IMR-90 (cell line): ENCODE data around the gene RAB3GAP2. TPM values are rescaled to one million over a fixed set of nuclear protein-coding genes. Genes with fewer than 3 reads are reported as not detected.

ENCODE experiments used
- ATAC-seq: fragments of 200-7000 bp; cut with Tn5 transposase; 2 replicates; pipeline ENCODE4 v1.9.1; 2020; ENCODE audit warnings: low read depth, mild to moderate bottlenecking, moderate library complexity
- BruUV-seq: library from RNA; stranded (reverse); fragments of 400-500 nt; replicated peaks from 2 replicates; lab custom pipeline; 2021; lab: Mats Ljungman, UMichigan
- CTCF ChIA-PET: fragments of 300-600 bp; formaldehyde crosslinking; extraction: SDS; loops from one replicate; lab custom pipeline; 2021; ENCODE audit warnings: antibody characterized with exemption; lab: Yijun Ruan, JAX
- POLR2A ChIA-PET: fragments of 300-600 bp; sonication (Branson Sonifier 250); formaldehyde crosslinking; loops from one replicate; lab custom pipeline; 2022; ENCODE audit warnings: antibody characterized with exemption; ENCODE audit not compliant: unreplicated experiment; lab: Charles Lee
- DNase-seq: peaks from one replicate; pipeline ENCODE4 v3.0.0; 2013
- H2AFZ ChIP-seq: replicated peaks from 2 replicates; pipeline ENCODE3; 2013; ENCODE audit warnings: low read length, mild to moderate bottlenecking; ENCODE audit not compliant: poor library complexity
- H2AK5ac ChIP-seq: 2 replicates; pipeline ENCODE4 v1.6.1; 2013; ENCODE audit warnings: low read depth, low read length, inconsistent platforms
- H2AK9ac ChIP-seq: replicated peaks from 2 replicates; pipeline ENCODE3; 2013; ENCODE audit warnings: mild to moderate bottlenecking, low read depth, low read length, moderate library complexity; ENCODE audit not compliant: poor library complexity
- H2BK120ac ChIP-seq: 2 replicates; pipeline ENCODE4 v1.6.1; 2013; ENCODE audit warnings: low read depth, low read length, inconsistent platforms
- H2BK15ac ChIP-seq: 3 replicates; pipeline ENCODE4 v1.6.1; 2013; ENCODE audit warnings: low read depth, low read length, inconsistent platforms
- H2BK20ac ChIP-seq: 2 replicates; pipeline ENCODE4 v1.6.1; 2013; ENCODE audit warnings: low read depth, mild to moderate bottlenecking, inconsistent platforms, low read length, moderate library complexity
- H2BK5ac ChIP-seq: 2 replicates; pipeline ENCODE4 v1.6.1; 2013; ENCODE audit warnings: mild to moderate bottlenecking, low read depth, low read length, inconsistent platforms; ENCODE audit not compliant: poor library complexity, severe bottlenecking
- H3K14ac ChIP-seq: replicated peaks from 2 replicates; pipeline ENCODE4 v1.6.1; 2013; ENCODE audit warnings: low read depth, low read length, inconsistent platforms
- H3K18ac ChIP-seq: 2 replicates; pipeline ENCODE4 v1.6.1; 2013; ENCODE audit warnings: low read depth, low read length, control low read depth
- H3K23ac ChIP-seq: 2 replicates; pipeline ENCODE4 v1.6.1; 2013; ENCODE audit warnings: low read depth, low read length, inconsistent platforms
- H3K27ac ChIP-seq: 2 replicates; pipeline ENCODE4 v1.5.1; 2013; ENCODE audit warnings: mild to moderate bottlenecking, control low read depth, low read length; ENCODE audit not compliant: insufficient read depth
- H3K27me3 ChIP-seq: 2 replicates; pipeline ENCODE4 v1.6.1; 2013; ENCODE audit warnings: low read length; ENCODE audit not compliant: control insufficient read depth, insufficient read depth
- H3K36me3 ChIP-seq: 2 replicates; pipeline ENCODE4 v1.6.1; 2013; ENCODE audit warnings: low read length, mixed read lengths; ENCODE audit not compliant: control insufficient read depth, insufficient read depth
- H3K4ac ChIP-seq: 2 replicates; pipeline ENCODE4 v1.6.1; 2013; ENCODE audit warnings: low read depth, low read length, inconsistent platforms
- H3K4me1 ChIP-seq: 2 replicates; pipeline ENCODE4 v1.6.1; 2013; ENCODE audit warnings: low read length, mixed read lengths; ENCODE audit not compliant: control insufficient read depth, insufficient read depth
- H3K4me2 ChIP-seq: 2 replicates; pipeline ENCODE4 v1.6.1; 2013; ENCODE audit warnings: low read depth, mild to moderate bottlenecking, control low read depth, low read length, moderate library complexity
- H3K4me3 ChIP-seq: 2 replicates; pipeline ENCODE4 v1.5.1; 2013; ENCODE audit warnings: low read depth, mild to moderate bottlenecking, control low read depth, low read length, moderate library complexity; ENCODE audit not compliant: insufficient read depth
- H3K56ac ChIP-seq: 2 replicates; pipeline ENCODE4 v1.6.1; 2013; ENCODE audit warnings: low read length, inconsistent platforms; ENCODE audit not compliant: insufficient read depth; ENCODE audit errors: extremely low read depth
- H3K79me1 ChIP-seq, 2 experiments: 2 replicates each; pipeline ENCODE4 v1.6.1; 2013; ENCODE audit warnings: low read length in 2 of 2, inconsistent platforms in 1 of 2, low read depth in 1 of 2
- H3K9ac ChIP-seq: 2 replicates; pipeline ENCODE4 v1.6.1; 2013; ENCODE audit warnings: low read depth, low read length, control low read depth
- H3K9me1 ChIP-seq: 2 replicates; pipeline ENCODE4 v1.6.1; 2013; ENCODE audit warnings: low read length, inconsistent platforms; ENCODE audit not compliant: insufficient read depth
- H3K9me3 ChIP-seq: 2 replicates; pipeline ENCODE4 v1.6.1; 2013; ENCODE audit warnings: low read length; ENCODE audit not compliant: control insufficient read depth, insufficient read depth
- H4K20me1 ChIP-seq: 2 replicates; pipeline ENCODE4 v1.6.1; 2013; ENCODE audit warnings: low read length, inconsistent platforms; ENCODE audit not compliant: insufficient read depth
- H4K5ac ChIP-seq: 2 replicates; pipeline ENCODE4 v1.6.1; 2013; ENCODE audit warnings: mild to moderate bottlenecking, low read depth, low read length, control low read depth
- H4K8ac ChIP-seq, 2 experiments: 2 replicates each; pipeline ENCODE4 v1.6.1; 2013; ENCODE audit warnings: low read depth in 2 of 2, low read length in 2 of 2, control low read depth in 1 of 2, inconsistent platforms in 1 of 2
- H4K91ac ChIP-seq: 2 replicates; pipeline ENCODE4 v1.6.1; 2013; ENCODE audit warnings: low read depth, low read length, inconsistent platforms; ENCODE audit not compliant: insufficient read depth
- BHLHE40 ChIP-seq: fragments of 150-350 bp; IDR thresholded peaks from 2 replicates; pipeline ENCODE4 v1.6.1; 2016; ENCODE audit warnings: mild to moderate bottlenecking, low read depth, low read length
- CEBPB ChIP-seq: IDR thresholded peaks from 2 replicates; pipeline ENCODE4 v1.6.1; 2012; ENCODE audit warnings: low read depth, low read length, improper control_type of control experiment
- FOS ChIP-seq: fragments of 150-350 bp; IDR thresholded peaks from 2 replicates; pipeline ENCODE4 v1.6.1; 2016; ENCODE audit warnings: low read depth, low read length
- MAFK ChIP-seq: IDR thresholded peaks from 2 replicates; pipeline ENCODE4 v1.6.1; 2012; ENCODE audit warnings: low read depth, low read length, improper control_type of control experiment
- MAZ ChIP-seq: IDR thresholded peaks from 2 replicates; pipeline ENCODE4 v1.6.1; 2012; ENCODE audit warnings: low read depth, mild to moderate bottlenecking, low read length, improper control_type of control experiment, moderate library complexity, borderline replicate concordance
- MXI1 ChIP-seq: IDR thresholded peaks from 2 replicates; pipeline ENCODE4 v1.6.1; 2012; ENCODE audit warnings: low read depth, mild to moderate bottlenecking, low read length, moderate library complexity, borderline replicate concordance
- NFE2L2 ChIP-seq: fragments of 150-350 bp; IDR thresholded peaks from 2 replicates; pipeline ENCODE4 v1.6.1; 2016; ENCODE audit warnings: low read depth, mild to moderate bottlenecking, low read length
- POLR2A ChIP-seq: IDR thresholded peaks from 2 replicates; pipeline ENCODE4 v1.6.1; 2012; ENCODE audit warnings: mild to moderate bottlenecking, low read depth, low read length
- RAD21 ChIP-seq: IDR thresholded peaks from 2 replicates; pipeline ENCODE4 v1.6.1; 2012; ENCODE audit warnings: low read length, improper control_type of control experiment
- RCOR1 ChIP-seq: IDR thresholded peaks from 2 replicates; pipeline ENCODE4 v1.6.1; 2012; ENCODE audit warnings: mild to moderate bottlenecking, low read length, improper control_type of control experiment; ENCODE audit not compliant: insufficient replicate concordance
- RFX5 ChIP-seq: IDR thresholded peaks from 2 replicates; pipeline ENCODE4 v1.8.0; 2012; ENCODE audit warnings: low read depth, mild to moderate bottlenecking, low read length, moderate library complexity
- SMC3 ChIP-seq: fragments of 150-350 bp; IDR thresholded peaks from 2 replicates; pipeline ENCODE4 v1.6.1; 2016; ENCODE audit warnings: low read depth, mild to moderate bottlenecking, antibody characterized with exemption, low read length, moderate library complexity
- WGBS, 2 experiments: methylation state at CpG; one replicate each; pipeline versions ENCODE4 v1.1.5 to v1.1.7; 2013; ENCODE audit warnings: missing lambda C conversion rate in 2 of 2; ENCODE audit not compliant: insufficient read length in 1 of 2; ENCODE audit errors: extremely low coverage in 2 of 2; 5-methylcytosine and 5-hydroxymethylcytosine counted together
- dilution Hi-C: fragments of 300-500 bp; cut with HindIII; formaldehyde crosslinking; loops from one replicate; pipeline ENCODE4 v1.14.3; 2018; ENCODE audit warnings: low sequenced_read_pairs; ENCODE audit not compliant: unreplicated experiment
- in situ Hi-C: fragments of 300-500 bp; cut with MboI; formaldehyde crosslinking; loops from 3 replicates; pipeline ENCODE4 v1.14.3; 2019; ENCODE audit warnings: low sequenced_read_pairs, inconsistent platforms, mixed read lengths
- intact Hi-C: fragments of 100-400 bp; cut with micrococcal nuclease; formaldehyde crosslinking; loops from 2 replicates; pipeline ENCODE4 v1.10.0; 2022
- polyA plus RNA-seq, 3 experiments: library from polyadenylated mRNA; depleted of rRNA; stranded (reverse); fragments of >200 nt; gene quantifications; 2 replicates each; pipeline ENCODE4 v1.2.3, GENCODE V29; 2012; ENCODE audit warnings: low replicate concordance in 1 of 3
- total RNA-seq: library from RNA; depleted of rRNA; stranded (reverse); fragments of >200 nt; gene quantifications from 2 replicates; pipeline ENCODE4 v1.2.3, GENCODE V29; 2012
- TF ChIP-seq, protein P1 (sequence below): conservative IDR thresholded peaks from 2 replicates; pipeline ENCODE4 v1.5.1; 2012; ENCODE audit warnings: mild to moderate bottlenecking, low read depth, low read length, improper control_type of control experiment
- TF ChIP-seq, protein P2 (sequence below): fragments of 150-350 bp; IDR thresholded peaks from 2 replicates; pipeline ENCODE4 v1.6.1; 2016; ENCODE audit warnings: low read depth, mild to moderate bottlenecking, low read length, moderate library complexity, borderline replicate concordance
- TF ChIP-seq, protein P3 (sequence below): fragments of 150-350 bp; IDR thresholded peaks from 2 replicates; pipeline ENCODE4 v1.6.1; 2017; ENCODE audit warnings: mild to moderate bottlenecking, antibody characterized with exemption, low read length, low read depth

The RAB3GAP2 gene
- total and polyA plus RNA-seq, 2 of the 4 experiments (the other 2 are of a cell fraction): 12.3 to 37.8 TPM

DNA sequence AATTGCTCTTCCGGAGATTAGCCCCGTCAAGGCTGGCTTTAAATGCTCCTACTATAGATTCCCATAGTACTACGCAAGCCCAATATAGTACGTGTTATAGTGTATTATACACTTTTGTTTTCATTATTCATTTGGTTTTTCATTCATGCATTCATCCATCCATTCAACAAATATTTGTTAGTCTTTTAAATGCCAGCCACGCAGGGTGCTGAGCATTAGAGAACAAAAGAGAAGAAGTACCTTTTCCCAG lies 513 bp upstream of the RAB3GAP2 start:
- H4K8ac ChIP-seq: peak overlapping the region; percentile 95 to 97
- H3K18ac ChIP-seq: no peak overlapping the region; the same call in 1 of the 2 replicates
- no peak overlapping the region for H2BK15ac ChIP-seq
- H4K91ac ChIP-seq: peak overlapping the region; percentile 68; the same call in 1 of the 2 replicates
- H4K5ac ChIP-seq: peak overlapping the region; percentile 78
- in situ Hi-C loops (no loop called here), intact Hi-C loops (loop anchor here (2.0 kb wide), 1 partner anchor 28 kb away; no protein-coding TSS in a partner anchor), dilution Hi-C loops (no loop called here)
- ChIA-PET POLR2A (interaction anchor here (0.6 to 1.2 kb wide), 2 partner anchors 10 to 21 kb away, joined by 3 to 6 read pairs; no protein-coding TSS in a partner anchor), CTCF (interaction anchor here (0.6 to 1.0 kb wide), 2 partner anchors 9 to 77 kb away, joined by 3 to 4 read pairs; no protein-coding TSS in a partner anchor)
- peaks cover 11 to 38% of the 10 kb centered on the region in 2 experiments for H3K79me1 ChIP-seq
- no peak for DNase-seq
- peaks cover 3% of the 10 kb centered on the region for H3K27me3 ChIP-seq
- TF ChIP-seq, protein P1, sequence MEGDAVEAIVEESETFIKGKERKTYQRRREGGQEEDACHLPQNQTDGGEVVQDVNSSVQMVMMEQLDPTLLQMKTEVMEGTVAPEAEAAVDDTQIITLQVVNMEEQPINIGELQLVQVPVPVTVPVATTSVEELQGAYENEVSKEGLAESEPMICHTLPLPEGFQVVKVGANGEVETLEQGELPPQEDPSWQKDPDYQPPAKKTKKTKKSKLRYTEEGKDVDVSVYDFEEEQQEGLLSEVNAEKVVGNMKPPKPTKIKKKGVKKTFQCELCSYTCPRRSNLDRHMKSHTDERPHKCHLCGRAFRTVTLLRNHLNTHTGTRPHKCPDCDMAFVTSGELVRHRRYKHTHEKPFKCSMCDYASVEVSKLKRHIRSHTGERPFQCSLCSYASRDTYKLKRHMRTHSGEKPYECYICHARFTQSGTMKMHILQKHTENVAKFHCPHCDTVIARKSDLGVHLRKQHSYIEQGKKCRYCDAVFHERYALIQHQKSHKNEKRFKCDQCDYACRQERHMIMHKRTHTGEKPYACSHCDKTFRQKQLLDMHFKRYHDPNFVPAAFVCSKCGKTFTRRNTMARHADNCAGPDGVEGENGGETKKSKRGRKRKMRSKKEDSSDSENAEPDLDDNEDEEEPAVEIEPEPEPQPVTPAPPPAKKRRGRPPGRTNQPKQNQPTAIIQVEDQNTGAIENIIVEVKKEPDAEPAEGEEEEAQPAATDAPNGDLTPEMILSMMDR: no peak
- TF ChIP-seq RCOR1: no peak
- no peak for TF ChIP-seq RAD21
- TF ChIP-seq, protein P2, sequence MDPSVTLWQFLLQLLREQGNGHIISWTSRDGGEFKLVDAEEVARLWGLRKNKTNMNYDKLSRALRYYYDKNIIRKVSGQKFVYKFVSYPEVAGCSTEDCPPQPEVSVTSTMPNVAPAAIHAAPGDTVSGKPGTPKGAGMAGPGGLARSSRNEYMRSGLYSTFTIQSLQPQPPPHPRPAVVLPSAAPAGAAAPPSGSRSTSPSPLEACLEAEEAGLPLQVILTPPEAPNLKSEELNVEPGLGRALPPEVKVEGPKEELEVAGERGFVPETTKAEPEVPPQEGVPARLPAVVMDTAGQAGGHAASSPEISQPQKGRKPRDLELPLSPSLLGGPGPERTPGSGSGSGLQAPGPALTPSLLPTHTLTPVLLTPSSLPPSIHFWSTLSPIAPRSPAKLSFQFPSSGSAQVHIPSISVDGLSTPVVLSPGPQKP: no peak
- no peak for TF ChIP-seq FOS
- TF ChIP-seq SMC3: no peak
- no peak for TF ChIP-seq RFX5
- TF ChIP-seq MAFK: no peak
- TF ChIP-seq CEBPB: no peak
- no peak for TF ChIP-seq MXI1
- no peak for TF ChIP-seq BHLHE40
- no peak for TF ChIP-seq POLR2A
- TF ChIP-seq, protein P3, sequence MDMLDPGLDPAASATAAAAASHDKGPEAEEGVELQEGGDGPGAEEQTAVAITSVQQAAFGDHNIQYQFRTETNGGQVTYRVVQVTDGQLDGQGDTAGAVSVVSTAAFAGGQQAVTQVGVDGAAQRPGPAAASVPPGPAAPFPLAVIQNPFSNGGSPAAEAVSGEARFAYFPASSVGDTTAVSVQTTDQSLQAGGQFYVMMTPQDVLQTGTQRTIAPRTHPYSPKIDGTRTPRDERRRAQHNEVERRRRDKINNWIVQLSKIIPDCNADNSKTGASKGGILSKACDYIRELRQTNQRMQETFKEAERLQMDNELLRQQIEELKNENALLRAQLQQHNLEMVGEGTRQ: no peak
- no peak for TF ChIP-seq NFE2L2
- TF ChIP-seq MAZ: no peak
- H3K4me2 ChIP-seq: peak overlapping the region; percentile 82
- H2BK120ac ChIP-seq: peak overlapping the region; percentile 74; the same call in 1 of the 2 replicates
- peak overlapping the region; percentile 84 for H3K4ac ChIP-seq
- no TSS peak for BruUV-seq
- no CpG with 5 or more reads among the region's 5 CpGs for WGBS, 2 experiments
- peak overlapping the region; percentile 67; the same call in 1 of the 2 replicates for H3K27ac ChIP-seq
- H2BK20ac ChIP-seq: no peak overlapping the region
- peak overlapping the region; percentile 95 for H2AFZ ChIP-seq
- peak overlapping the region; percentile 88; the same call in 1 of the 2 replicates for H3K14ac ChIP-seq
- H3K36me3 ChIP-seq: peaks cover under 1% of the 10 kb centered on the region
- no peak overlapping the region for H2AK5ac ChIP-seq
- peak overlapping the region; percentile 90 for H3K4me3 ChIP-seq
- H2BK5ac ChIP-seq: no peak overlapping the region
- peaks cover 4% of the 10 kb centered on the region; the same call in 1 of the 2 replicates for H4K20me1 ChIP-seq
- H3K4me1 ChIP-seq: peaks cover 8% of the 10 kb centered on the region
- no peak overlapping the region for H3K23ac ChIP-seq
- H3K9me1 ChIP-seq: no peaks in the 10 kb centered on the region
- no peaks in the 10 kb centered on the region for H3K9me3 ChIP-seq
- ATAC-seq: no peak
- H2AK9ac ChIP-seq: no peak overlapping the region
- H3K9ac ChIP-seq: peak overlapping the region; percentile 80
- H3K56ac ChIP-seq: peak overlapping the region; percentile 82; the same call in 1 of the 2 replicates
